Left cardiac atrium (tissue), 4 donors: ENCODE data around the gene TAS2R38. TPM values are rescaled to one million over a fixed set of nuclear protein-coding genes. Genes with fewer than 3 reads are reported as not detected.

Experiments used
- ATAC-seq, 2 donors: fragments of 200-7000 bp; cut with Tn5 transposase; one replicate each; pipeline ENCODE4 v1.9.1; 2020; ENCODE audit warnings: mild to moderate bottlenecking in 2 of 2, moderate library complexity in 2 of 2
- DNase-seq: peaks from one replicate; pipeline ENCODE4 v3.0.0-alpha.2; 2020
- intact Hi-C, 2 donors: fragments of 100-400 bp; cut with DNase I; formaldehyde crosslinking; loops; one replicate each; pipeline versions ENCODE4 v1.14.1 to v1.15.1; 2022 to 2023
- total RNA-seq, 2 donors: library from RNA; stranded (reverse); fragmentation: NEBNext Ultra II Directional; extraction: Animal tissue kit (Norgen Biotek cat#: 25700); gene quantifications; one replicate each; pipeline ENCODE4 v1.2.1, GENCODE V29; 2021
- donor health status: DM: no; HTN: yes; CAD: no.
- donor health status: DM: no; HTN: yes; CAD: no; lungs with severe emphysema.
- donor health status: DM: yes; HTN: yes; CAD: no.
- donor health status: Dilated cardiomyopathy.

The TAS2R38 gene
- total RNA-seq, 2 donors from 2014 or later: not detected

GRCh38 chr7:141928146-141928844 is 45.3 kb downstream of the TAS2R38 start:
- ATAC-seq: no peak
- no peak for DNase-seq
- intact Hi-C loops: no loop called here

Other genes with a start within 250 kb of the TAS2R38 start
- 100 to 1,000 TPM in 1 of 2 donors, 10 to 100 TPM in 1; 80.6 to 109 TPM for gene SSBP1, start 235.4 kb downstream of the TAS2R38 start, total RNA-seq
- under 1 TPM; 0.47 to 0.68 TPM for gene TAS2R3, start 209.7 kb downstream of the TAS2R38 start, total RNA-seq
- under 1 TPM; 0.26 to 0.35 TPM for gene TAS2R4, start 197.1 kb downstream of the TAS2R38 start, total RNA-seq
- under 1 TPM; 0.53 to 0.58 TPM for gene TAS2R5, start 183.6 kb downstream of the TAS2R38 start, total RNA-seq
- gene PRSS37, start 132.3 kb downstream of the TAS2R38 start, total RNA-seq: not detected
- gene OR9A4, start 57.4 kb downstream of the TAS2R38 start, total RNA-seq: not detected
- gene CLEC5A, start 26.8 kb downstream of the TAS2R38 start, total RNA-seq: 1 to 10 TPM in 1 of 2 donors, under 1 TPM in 1; 0.12 to 1.4 TPM
- gene MGAM, start 22.1 kb upstream of the TAS2R38 start, total RNA-seq: 1 to 10 TPM; 1.0 to 1.2 TPM
- under 1 TPM; 0.08 to 0.12 TPM for gene MGAM2, start 137.9 kb upstream of the TAS2R38 start, total RNA-seq